K562 (cell line): Measurements from ENCODE around the gene KCNAB2.

ENCODE experiments used
- BACH1 ChIP-seq: fragments of 200-800 bp; sonication (Bioruptor generic); IDR thresholded peaks from 2 replicates; pipeline ENCODE4 v1.6.1; 2016; ENCODE audit warnings: missing genetic modification characterization, missing compliant biosample characterization
- CHD4 ChIP-seq: fragments of 200-600 bp; sonication (generic); IDR thresholded peaks from 3 replicates; pipeline ENCODE4 v1.6.1; 2012; ENCODE audit warnings: low read depth, mild to moderate bottlenecking, mixed read lengths, low read length, inconsistent platforms; ENCODE audit not compliant: insufficient read depth, insufficient replicate concordance, poor library complexity, severe bottlenecking
- GATAD2A ChIP-seq: fragments of 450-650 bp; IDR thresholded peaks from 2 replicates; pipeline ENCODE4 v1.6.1; 2017
- KDM1A ChIP-seq, 2 experiments: fragments of 450-650 bp; IDR thresholded peaks; 2 replicates each; pipeline ENCODE4 v1.6.1; 2016; ENCODE audit warnings: mild to moderate bottlenecking in 2 of 2
- NBN ChIP-seq: fragments of 450-650 bp; IDR thresholded peaks from 2 replicates; pipeline ENCODE4 v1.6.1; 2016; ENCODE audit warnings: low read depth, mild to moderate bottlenecking
- NFYB ChIP-seq: IDR thresholded peaks from 2 replicates; pipeline ENCODE4 v1.6.1; 2011; ENCODE audit warnings: mild to moderate bottlenecking, moderate library complexity; ENCODE audit not compliant: insufficient read length; ENCODE audit errors: extremely low read depth
- POLR2A ChIP-seq: fragments of 450-650 bp; conservative IDR thresholded peaks from 2 replicates; pipeline ENCODE4 v1.6.1; 2016
- RBM34 ChIP-seq: fragments of 200-400 bp; formaldehyde crosslinking; IDR thresholded peaks from 2 replicates; pipeline ENCODE4 v1.6.1; 2018; ENCODE audit warnings: low read length, borderline replicate concordance; ENCODE audit not compliant: insufficient read depth
- TF ChIP-seq, protein P1 (sequence below), 3 experiments: IDR thresholded peaks in 2 of 3; conservative IDR thresholded peaks in 1 of 3; 2 replicates each; pipeline ENCODE4 v1.5.1; 2011 to 2012; ENCODE audit warnings: low read length in 3 of 3, mild to moderate bottlenecking in 3 of 3, control low read depth in 2 of 3, improper control_type of control experiment in 1 of 3, inconsistent platforms in 1 of 3, low read depth in 1 of 3, mixed read lengths in 1 of 3, moderate library complexity in 1 of 3; ENCODE audit not compliant: insufficient read depth in 2 of 3
- TF ChIP-seq, protein P2 (sequence below): fragments of 250-450 bp; sonication (Bioruptor Pico); IDR thresholded peaks from 2 replicates; pipeline ENCODE4 v1.4.0; 2020; ENCODE audit warnings: mild to moderate bottlenecking, moderate library complexity
- TF ChIP-seq, protein P3 (sequence below): fragments of 250-450 bp; sonication (Bioruptor Pico); IDR thresholded peaks from 2 replicates; pipeline ENCODE4 v1.8.0; 2021; ENCODE audit warnings: moderate library complexity, mild to moderate bottlenecking, inconsistent platforms
- TF ChIP-seq, protein P4 (sequence below): sonication (generic); formaldehyde crosslinking; IDR thresholded peaks from 2 replicates; pipeline ENCODE4 v1.8.1; 2022; ENCODE audit warnings: missing genetic modification reagents
- TF ChIP-seq, protein P5 (sequence below): fragments of 250-450 bp; sonication (Bioruptor Pico); IDR thresholded peaks from 2 replicates; pipeline ENCODE4 v1.8.0; 2022; ENCODE audit warnings: moderate library complexity, mild to moderate bottlenecking, inconsistent platforms
- TF ChIP-seq, protein P6 (sequence below), 2 experiments: IDR thresholded peaks; 2 replicates each; pipeline ENCODE4 v1.6.1; 2012; ENCODE audit warnings: improper control_type of control experiment in 2 of 2, low read depth in 2 of 2, low read length in 2 of 2, borderline replicate concordance in 1 of 2

DNA sequence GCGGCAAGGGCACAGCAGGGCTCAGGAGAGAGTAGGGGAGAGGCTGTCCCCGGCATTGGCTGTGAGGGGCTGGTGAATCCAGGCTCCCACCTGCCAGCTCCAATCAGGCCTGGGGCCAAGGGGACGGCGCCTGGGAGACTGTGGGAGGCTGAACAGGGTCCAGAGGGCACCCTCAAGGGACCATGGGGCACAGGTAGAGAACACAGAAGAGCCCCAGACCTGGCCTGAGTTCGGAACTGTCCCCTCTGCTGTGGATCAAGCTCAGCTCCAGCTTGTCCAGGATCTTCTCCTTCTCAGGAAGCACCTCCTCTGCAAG, 67.0 kb downstream of the KCNAB2 start:
- TF ChIP-seq GATAD2A (no peak), BACH1 (tag) (no peak), POLR2A (no peak), NBN (no peak), NFYB (no peak), RBM34 (no peak), KDM1A (IDR thresholded peaks at IDR 0.05) (no peak), CHD4 (no peak)
- TF ChIP-seq, protein P1, sequence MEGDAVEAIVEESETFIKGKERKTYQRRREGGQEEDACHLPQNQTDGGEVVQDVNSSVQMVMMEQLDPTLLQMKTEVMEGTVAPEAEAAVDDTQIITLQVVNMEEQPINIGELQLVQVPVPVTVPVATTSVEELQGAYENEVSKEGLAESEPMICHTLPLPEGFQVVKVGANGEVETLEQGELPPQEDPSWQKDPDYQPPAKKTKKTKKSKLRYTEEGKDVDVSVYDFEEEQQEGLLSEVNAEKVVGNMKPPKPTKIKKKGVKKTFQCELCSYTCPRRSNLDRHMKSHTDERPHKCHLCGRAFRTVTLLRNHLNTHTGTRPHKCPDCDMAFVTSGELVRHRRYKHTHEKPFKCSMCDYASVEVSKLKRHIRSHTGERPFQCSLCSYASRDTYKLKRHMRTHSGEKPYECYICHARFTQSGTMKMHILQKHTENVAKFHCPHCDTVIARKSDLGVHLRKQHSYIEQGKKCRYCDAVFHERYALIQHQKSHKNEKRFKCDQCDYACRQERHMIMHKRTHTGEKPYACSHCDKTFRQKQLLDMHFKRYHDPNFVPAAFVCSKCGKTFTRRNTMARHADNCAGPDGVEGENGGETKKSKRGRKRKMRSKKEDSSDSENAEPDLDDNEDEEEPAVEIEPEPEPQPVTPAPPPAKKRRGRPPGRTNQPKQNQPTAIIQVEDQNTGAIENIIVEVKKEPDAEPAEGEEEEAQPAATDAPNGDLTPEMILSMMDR (IDR thresholded peaks at IDR 0.05 in 2 of 3, conservative IDR thresholded peaks at IDR 0.05 in 1 of 3; ENCODE audit: insufficient read depth in 2 of 3, low read depth in 1 of 3, low read length in 3 of 3): no peak
- TF ChIP-seq, protein P2, sequence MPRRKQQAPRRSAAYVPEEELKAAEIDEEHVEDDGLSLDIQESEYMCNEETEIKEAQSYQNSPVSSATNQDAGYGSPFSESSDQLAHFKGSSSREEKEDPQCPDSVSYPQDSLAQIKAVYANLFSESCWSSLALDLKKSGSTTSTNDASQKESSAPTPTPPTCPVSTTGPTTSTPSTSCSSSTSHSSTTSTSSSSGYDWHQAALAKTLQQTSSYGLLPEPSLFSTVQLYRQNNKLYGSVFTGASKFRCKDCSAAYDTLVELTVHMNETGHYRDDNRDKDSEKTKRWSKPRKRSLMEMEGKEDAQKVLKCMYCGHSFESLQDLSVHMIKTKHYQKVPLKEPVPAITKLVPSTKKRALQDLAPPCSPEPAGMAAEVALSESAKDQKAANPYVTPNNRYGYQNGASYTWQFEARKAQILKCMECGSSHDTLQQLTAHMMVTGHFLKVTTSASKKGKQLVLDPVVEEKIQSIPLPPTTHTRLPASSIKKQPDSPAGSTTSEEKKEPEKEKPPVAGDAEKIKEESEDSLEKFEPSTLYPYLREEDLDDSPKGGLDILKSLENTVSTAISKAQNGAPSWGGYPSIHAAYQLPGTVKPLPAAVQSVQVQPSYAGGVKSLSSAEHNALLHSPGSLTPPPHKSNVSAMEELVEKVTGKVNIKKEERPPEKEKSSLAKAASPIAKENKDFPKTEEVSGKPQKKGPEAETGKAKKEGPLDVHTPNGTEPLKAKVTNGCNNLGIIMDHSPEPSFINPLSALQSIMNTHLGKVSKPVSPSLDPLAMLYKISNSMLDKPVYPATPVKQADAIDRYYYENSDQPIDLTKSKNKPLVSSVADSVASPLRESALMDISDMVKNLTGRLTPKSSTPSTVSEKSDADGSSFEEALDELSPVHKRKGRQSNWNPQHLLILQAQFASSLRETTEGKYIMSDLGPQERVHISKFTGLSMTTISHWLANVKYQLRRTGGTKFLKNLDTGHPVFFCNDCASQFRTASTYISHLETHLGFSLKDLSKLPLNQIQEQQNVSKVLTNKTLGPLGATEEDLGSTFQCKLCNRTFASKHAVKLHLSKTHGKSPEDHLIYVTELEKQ: no peak
- TF ChIP-seq, protein P3, sequence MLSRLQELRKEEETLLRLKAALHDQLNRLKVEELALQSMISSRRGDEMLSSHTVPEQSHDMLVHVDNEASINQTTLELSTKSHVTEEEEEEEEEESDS: no peak
- TF ChIP-seq, protein P4, sequence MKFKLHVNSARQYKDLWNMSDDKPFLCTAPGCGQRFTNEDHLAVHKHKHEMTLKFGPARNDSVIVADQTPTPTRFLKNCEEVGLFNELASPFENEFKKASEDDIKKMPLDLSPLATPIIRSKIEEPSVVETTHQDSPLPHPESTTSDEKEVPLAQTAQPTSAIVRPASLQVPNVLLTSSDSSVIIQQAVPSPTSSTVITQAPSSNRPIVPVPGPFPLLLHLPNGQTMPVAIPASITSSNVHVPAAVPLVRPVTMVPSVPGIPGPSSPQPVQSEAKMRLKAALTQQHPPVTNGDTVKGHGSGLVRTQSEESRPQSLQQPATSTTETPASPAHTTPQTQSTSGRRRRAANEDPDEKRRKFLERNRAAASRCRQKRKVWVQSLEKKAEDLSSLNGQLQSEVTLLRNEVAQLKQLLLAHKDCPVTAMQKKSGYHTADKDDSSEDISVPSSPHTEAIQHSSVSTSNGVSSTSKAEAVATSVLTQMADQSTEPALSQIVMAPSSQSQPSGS: no peak
- TF ChIP-seq, protein P5, sequence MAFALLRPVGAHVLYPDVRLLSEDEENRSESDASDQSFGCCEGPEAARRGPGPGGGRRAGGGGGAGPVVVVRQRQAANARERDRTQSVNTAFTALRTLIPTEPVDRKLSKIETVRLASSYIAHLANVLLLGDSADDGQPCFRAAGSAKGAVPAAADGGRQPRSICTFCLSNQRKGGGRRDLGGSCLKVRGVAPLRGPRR (CRISPR knock-in tag): no peak
- TF ChIP-seq, protein P6, sequence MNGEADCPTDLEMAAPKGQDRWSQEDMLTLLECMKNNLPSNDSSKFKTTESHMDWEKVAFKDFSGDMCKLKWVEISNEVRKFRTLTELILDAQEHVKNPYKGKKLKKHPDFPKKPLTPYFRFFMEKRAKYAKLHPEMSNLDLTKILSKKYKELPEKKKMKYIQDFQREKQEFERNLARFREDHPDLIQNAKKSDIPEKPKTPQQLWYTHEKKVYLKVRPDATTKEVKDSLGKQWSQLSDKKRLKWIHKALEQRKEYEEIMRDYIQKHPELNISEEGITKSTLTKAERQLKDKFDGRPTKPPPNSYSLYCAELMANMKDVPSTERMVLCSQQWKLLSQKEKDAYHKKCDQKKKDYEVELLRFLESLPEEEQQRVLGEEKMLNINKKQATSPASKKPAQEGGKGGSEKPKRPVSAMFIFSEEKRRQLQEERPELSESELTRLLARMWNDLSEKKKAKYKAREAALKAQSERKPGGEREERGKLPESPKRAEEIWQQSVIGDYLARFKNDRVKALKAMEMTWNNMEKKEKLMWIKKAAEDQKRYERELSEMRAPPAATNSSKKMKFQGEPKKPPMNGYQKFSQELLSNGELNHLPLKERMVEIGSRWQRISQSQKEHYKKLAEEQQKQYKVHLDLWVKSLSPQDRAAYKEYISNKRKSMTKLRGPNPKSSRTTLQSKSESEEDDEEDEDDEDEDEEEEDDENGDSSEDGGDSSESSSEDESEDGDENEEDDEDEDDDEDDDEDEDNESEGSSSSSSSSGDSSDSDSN (IDR thresholded peaks at IDR 0.05; ENCODE audit: borderline replicate concordance in 1 of 2, low read depth in 2 of 2, low read length in 2 of 2): no peak
